ENCODE results near the gene CERS4. TPM values are rescaled to one million over a fixed set of nuclear protein-coding genes. Genes with fewer than 3 reads are reported as not detected.
A peak's percentile ranks its signal among the peaks of the same experiment; 100 is the strongest.

CERS4 gene
- total and polyA plus RNA-seq, 2 donors from 2014 or later: 36.5 to 65.5 TPM

GRCh38 chr19:8256276-8257051 lies 47.3 kb downstream of the CERS4 start:
- Histone ChIP-seq H3K36me3 (ENCODE audit: control insufficient read depth in 2 of 3, insufficient read depth in 3 of 3, low read length in 3 of 3) (peaks cover 5 to 10% (median 8%) of the 10 kb centered on the region in 3 donors), H3K4me3 (ENCODE audit: low read length in 3 of 3) (no peak overlapping the region), H3K4me1 (ENCODE audit: control insufficient read depth in 2 of 3, insufficient read depth in 2 of 3, low read depth in 1 of 3, low read length in 3 of 3) (no peaks in the 10 kb centered on the region), H3K9me3 (ENCODE audit: control insufficient read depth in 2 of 3, insufficient read depth in 1 of 3, low read length in 3 of 3) (no peaks in the 10 kb centered on the region), H3K27me3 (ENCODE audit: control insufficient read depth, insufficient read depth, low read length) (no peaks in the 10 kb centered on the region), H3K27ac (ENCODE audit: low read depth in 2 of 2, low read length in 2 of 2) (no peak overlapping the region), H3K9ac (ENCODE audit: low read length in 3 of 3) (no peak overlapping the region)
- intact Hi-C loops (cut with DNase I): loop anchor here (5.0 kb wide), 1 partner anchor 104 kb away; no protein-coding TSS in a partner anchor
- no peak for DNase-seq
- FAIRE-seq: no peak
- TF ChIP-seq, protein P1, sequence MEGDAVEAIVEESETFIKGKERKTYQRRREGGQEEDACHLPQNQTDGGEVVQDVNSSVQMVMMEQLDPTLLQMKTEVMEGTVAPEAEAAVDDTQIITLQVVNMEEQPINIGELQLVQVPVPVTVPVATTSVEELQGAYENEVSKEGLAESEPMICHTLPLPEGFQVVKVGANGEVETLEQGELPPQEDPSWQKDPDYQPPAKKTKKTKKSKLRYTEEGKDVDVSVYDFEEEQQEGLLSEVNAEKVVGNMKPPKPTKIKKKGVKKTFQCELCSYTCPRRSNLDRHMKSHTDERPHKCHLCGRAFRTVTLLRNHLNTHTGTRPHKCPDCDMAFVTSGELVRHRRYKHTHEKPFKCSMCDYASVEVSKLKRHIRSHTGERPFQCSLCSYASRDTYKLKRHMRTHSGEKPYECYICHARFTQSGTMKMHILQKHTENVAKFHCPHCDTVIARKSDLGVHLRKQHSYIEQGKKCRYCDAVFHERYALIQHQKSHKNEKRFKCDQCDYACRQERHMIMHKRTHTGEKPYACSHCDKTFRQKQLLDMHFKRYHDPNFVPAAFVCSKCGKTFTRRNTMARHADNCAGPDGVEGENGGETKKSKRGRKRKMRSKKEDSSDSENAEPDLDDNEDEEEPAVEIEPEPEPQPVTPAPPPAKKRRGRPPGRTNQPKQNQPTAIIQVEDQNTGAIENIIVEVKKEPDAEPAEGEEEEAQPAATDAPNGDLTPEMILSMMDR (IDR thresholded peaks at IDR 0.05; ENCODE audit: borderline replicate concordance, extremely low read depth, insufficient read depth): no peak

- DNase-seq (peak in 1 of 5 donors; percentile 45), FAIRE-seq (no peak)
- Histone ChIP-seq H3K27me3 (ENCODE audit: control insufficient read depth, insufficient read depth, low read length) (no peaks in the 10 kb centered on the region), H3K36me3 (ENCODE audit: control insufficient read depth in 2 of 3, insufficient read depth in 3 of 3, low read length in 3 of 3) (peaks cover 5 to 10% (median 8%) of the 10 kb centered on the region in 3 donors), H3K9ac (ENCODE audit: low read length in 3 of 3) (no peak overlapping the region), H3K9me3 (ENCODE audit: control insufficient read depth in 2 of 3, insufficient read depth in 1 of 3, low read length in 3 of 3) (no peaks in the 10 kb centered on the region), H3K27ac (ENCODE audit: low read depth in 2 of 2, low read length in 2 of 2) (no peak overlapping the region), H3K4me1 (ENCODE audit: control insufficient read depth in 2 of 3, insufficient read depth in 2 of 3, low read depth in 1 of 3, low read length in 3 of 3) (no peaks in the 10 kb centered on the region), H3K4me3 (ENCODE audit: low read length in 3 of 3) (no peak overlapping the region)
- TF ChIP-seq, protein P1 (IDR thresholded peaks at IDR 0.05; ENCODE audit: borderline replicate concordance, extremely low read depth, insufficient read depth): no peak
- intact Hi-C loops (cut with DNase I): loop anchor here (5.0 kb wide), 1 partner anchor 105 kb away; no protein-coding TSS in a partner anchor
These were observed 47.9 kb downstream of the CERS4 start for GRCh38 chr19:8257052-8257443.

GRCh38 chr19:8259142-8259921 lies 50.2 kb downstream of the CERS4 start:
- H3K27ac ChIP-seq (ENCODE audit: low read depth in 2 of 2, low read length in 2 of 2): no peak overlapping the region
- intact Hi-C loops (cut with DNase I): loop anchor here (5.0 kb wide), 1 partner anchor 107 kb away; no protein-coding TSS in a partner anchor
- no peaks in the 10 kb centered on the region for H3K4me1 ChIP-seq (ENCODE audit: control insufficient read depth in 2 of 3, insufficient read depth in 2 of 3, low read depth in 1 of 3, low read length in 3 of 3)
- peak in 1 of 5 donors; percentile 36 for DNase-seq
- no peak for FAIRE-seq
- H3K9ac ChIP-seq (ENCODE audit: low read length in 3 of 3): no peak overlapping the region
- H3K4me3 ChIP-seq (ENCODE audit: low read length in 3 of 3): no peak overlapping the region
- no peaks in the 10 kb centered on the region for H3K9me3 ChIP-seq (ENCODE audit: control insufficient read depth in 2 of 3, insufficient read depth in 1 of 3, low read length in 3 of 3)
- no peaks in the 10 kb centered on the region for H3K27me3 ChIP-seq (ENCODE audit: control insufficient read depth, insufficient read depth, low read length)
- H3K36me3 ChIP-seq (ENCODE audit: control insufficient read depth in 2 of 3, insufficient read depth in 3 of 3, low read length in 3 of 3): peaks cover 5 to 10% (median 8%) of the 10 kb centered on the region in 3 donors
- TF ChIP-seq, protein P1 (IDR thresholded peaks at IDR 0.05; ENCODE audit: borderline replicate concordance, extremely low read depth, insufficient read depth): no peak

Measured in kidney (tissue), 14 donors.